Right atrium auricular region (tissue), 2 donors: ENCODE measurements around the gene C10orf67. TPM values are rescaled to one million over a fixed set of nuclear protein-coding genes. Genes with fewer than 3 reads are reported as not detected.

Experiments used
- DNase-seq: peaks from one replicate; pipeline ENCODE4 v3.0.0-alpha.2; 2019; ENCODE audit warnings: low spot score
- H3K27ac ChIP-seq, 2 donors: fragments of 200-600 bp; sonication (generic); 1 replicate in 1 of 2; 2 replicates in 1 of 2; pipeline ENCODE4 v1.5.1; 2016 to 2019
- H3K27me3 ChIP-seq, 2 donors: fragments of 200-600 bp; sonication (generic); one replicate each; pipeline versions ENCODE4 v1.5.1 to v1.6.0; 2017 to 2019
- H3K36me3 ChIP-seq: fragments of 200-600 bp; sonication (generic); one replicate; pipeline ENCODE4 v1.5.1; 2016
- H3K4me1 ChIP-seq, 2 donors: fragments of 200-600 bp; sonication (generic); one replicate each; pipeline versions ENCODE4 v1.5.1 to v1.6.0; 2017 to 2019
- H3K4me3 ChIP-seq, 2 donors: fragments of 200-600 bp; sonication (generic); 1 replicate in 1 of 2; 2 replicates in 1 of 2; pipeline ENCODE4 v1.5.1; 2017 to 2019; ENCODE audit warnings: mild to moderate bottlenecking in 1 of 2, moderate library complexity in 1 of 2
- H3K9me3 ChIP-seq, 2 donors: fragments of 200-600 bp; sonication (generic); one replicate each; pipeline ENCODE4 v1.5.1; 2019
- total RNA-seq, 2 donors: library from RNA; depleted of rRNA; stranded (reverse); fragments of >200 nt; gene quantifications; one replicate each; pipeline ENCODE4 v1.1.0, GENCODE V29; 2016
- TF ChIP-seq, protein P1 (sequence below), 2 donors: fragments of 200-600 bp; sonication (generic); IDR thresholded peaks; one replicate each; pipeline ENCODE4 v1.5.1; 2019; ENCODE audit warnings: antibody characterized with exemption in 2 of 2

Gene C10orf67
- total RNA-seq, 2 donors from 2014 or later: 0.16 to 0.44 TPM

DNA sequence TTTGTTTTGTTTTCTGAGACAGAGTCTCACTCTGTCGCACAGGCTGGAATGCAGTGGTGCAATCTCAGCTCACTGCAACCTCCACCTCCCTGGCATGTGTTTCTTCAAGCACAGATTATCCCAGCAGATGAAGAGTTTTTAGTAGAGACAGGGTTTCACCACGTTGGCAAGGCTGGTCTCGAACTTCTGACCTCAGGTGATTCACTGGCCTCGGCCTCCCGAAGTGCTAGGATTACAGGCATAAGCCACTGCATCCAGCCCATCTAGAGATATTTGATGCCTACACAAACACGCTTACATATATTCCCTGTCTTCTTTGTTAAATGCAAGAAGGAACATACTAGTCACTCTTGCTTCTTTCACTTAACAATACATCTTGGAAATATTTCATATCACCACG lies 158.4 kb downstream of the C10orf67 start:
- Histone ChIP-seq H3K36me3 (no peaks in the 10 kb centered on the region), H3K27ac (no peak overlapping the region), H3K9me3 (no peaks in the 10 kb centered on the region), H3K27me3 (peaks cover under 1 to 4% of the 10 kb centered on the region in 2 donors), H3K4me1 (no peaks in the 10 kb centered on the region), H3K4me3 (no peak overlapping the region)
- TF ChIP-seq, protein P1, sequence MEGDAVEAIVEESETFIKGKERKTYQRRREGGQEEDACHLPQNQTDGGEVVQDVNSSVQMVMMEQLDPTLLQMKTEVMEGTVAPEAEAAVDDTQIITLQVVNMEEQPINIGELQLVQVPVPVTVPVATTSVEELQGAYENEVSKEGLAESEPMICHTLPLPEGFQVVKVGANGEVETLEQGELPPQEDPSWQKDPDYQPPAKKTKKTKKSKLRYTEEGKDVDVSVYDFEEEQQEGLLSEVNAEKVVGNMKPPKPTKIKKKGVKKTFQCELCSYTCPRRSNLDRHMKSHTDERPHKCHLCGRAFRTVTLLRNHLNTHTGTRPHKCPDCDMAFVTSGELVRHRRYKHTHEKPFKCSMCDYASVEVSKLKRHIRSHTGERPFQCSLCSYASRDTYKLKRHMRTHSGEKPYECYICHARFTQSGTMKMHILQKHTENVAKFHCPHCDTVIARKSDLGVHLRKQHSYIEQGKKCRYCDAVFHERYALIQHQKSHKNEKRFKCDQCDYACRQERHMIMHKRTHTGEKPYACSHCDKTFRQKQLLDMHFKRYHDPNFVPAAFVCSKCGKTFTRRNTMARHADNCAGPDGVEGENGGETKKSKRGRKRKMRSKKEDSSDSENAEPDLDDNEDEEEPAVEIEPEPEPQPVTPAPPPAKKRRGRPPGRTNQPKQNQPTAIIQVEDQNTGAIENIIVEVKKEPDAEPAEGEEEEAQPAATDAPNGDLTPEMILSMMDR (IDR thresholded peaks at IDR 0.05): no peak
- DNase-seq: no peak

GRCh38 chr10:23174977-23175512 lies 169.6 kb downstream of the C10orf67 start:
- Histone ChIP-seq H3K4me1 (peaks cover 0 to 22% of the 10 kb centered on the region in 2 donors), H3K36me3 (no peaks in the 10 kb centered on the region), H3K9me3 (no peaks in the 10 kb centered on the region), H3K27ac (no peak overlapping the region), H3K4me3 (no peak overlapping the region), H3K27me3 (peaks cover 16 to 27% of the 10 kb centered on the region in 2 donors)
- DNase-seq: no peak
- TF ChIP-seq, protein P1 (IDR thresholded peaks at IDR 0.05): no peak

DNA sequence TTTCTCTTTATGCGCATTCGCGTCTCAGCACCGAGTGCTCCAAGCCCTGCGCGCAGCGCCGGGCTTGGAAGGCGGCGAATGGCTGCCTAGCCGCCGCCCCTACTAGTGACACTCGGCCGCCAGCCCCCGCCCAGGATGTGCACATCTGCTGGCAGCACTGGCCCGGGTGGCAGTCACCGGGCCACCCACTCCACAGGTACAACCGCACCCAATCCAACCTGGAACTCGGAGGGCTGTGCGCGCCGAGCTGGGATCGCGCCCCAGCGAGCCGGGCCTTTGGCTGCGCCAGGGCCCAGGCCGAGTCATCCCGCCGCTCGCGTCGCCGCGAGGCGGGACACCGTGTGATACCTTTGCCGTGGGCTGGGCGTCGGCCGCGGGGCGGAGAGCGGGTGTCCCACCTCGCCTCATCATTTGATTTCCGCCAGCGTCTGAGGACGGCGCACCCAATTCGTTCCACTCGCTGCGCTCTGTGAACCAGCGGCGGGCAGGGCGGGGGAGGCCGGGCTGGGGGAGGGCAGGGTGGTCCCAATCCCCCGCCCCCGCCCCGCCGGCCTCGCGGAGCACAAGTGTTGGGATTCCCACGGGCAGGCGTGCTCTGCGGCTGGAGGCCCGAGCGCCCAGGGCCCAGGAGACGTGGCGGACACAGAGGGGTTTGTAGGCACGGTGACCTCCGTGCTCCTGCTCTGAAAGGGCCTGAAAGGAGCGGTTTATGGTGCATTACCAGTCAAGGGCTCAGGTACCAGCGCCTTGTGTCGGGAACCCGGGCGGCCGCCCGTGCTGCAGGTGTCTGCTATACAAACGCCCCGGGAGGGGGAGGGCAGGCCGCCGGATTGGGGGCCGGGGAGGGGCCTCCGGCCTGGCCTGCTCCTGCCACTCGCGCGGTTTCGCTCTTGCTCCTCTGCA lies 170.3 kb downstream of the C10orf67 start:
- peaks cover 16 to 27% of the 10 kb centered on the region in 2 donors for H3K27me3 ChIP-seq
- no peak overlapping the region for H3K27ac ChIP-seq
- no peak for DNase-seq
- TF ChIP-seq, protein P1 (IDR thresholded peaks at IDR 0.05): no peak
- no peaks in the 10 kb centered on the region for H3K9me3 ChIP-seq
- H3K4me1 ChIP-seq: peaks cover 0 to 22% of the 10 kb centered on the region in 2 donors
- peak overlapping the region in 1 of 2 donors; percentile 32 for H3K4me3 ChIP-seq
- H3K36me3 ChIP-seq: no peaks in the 10 kb centered on the region

DNA sequence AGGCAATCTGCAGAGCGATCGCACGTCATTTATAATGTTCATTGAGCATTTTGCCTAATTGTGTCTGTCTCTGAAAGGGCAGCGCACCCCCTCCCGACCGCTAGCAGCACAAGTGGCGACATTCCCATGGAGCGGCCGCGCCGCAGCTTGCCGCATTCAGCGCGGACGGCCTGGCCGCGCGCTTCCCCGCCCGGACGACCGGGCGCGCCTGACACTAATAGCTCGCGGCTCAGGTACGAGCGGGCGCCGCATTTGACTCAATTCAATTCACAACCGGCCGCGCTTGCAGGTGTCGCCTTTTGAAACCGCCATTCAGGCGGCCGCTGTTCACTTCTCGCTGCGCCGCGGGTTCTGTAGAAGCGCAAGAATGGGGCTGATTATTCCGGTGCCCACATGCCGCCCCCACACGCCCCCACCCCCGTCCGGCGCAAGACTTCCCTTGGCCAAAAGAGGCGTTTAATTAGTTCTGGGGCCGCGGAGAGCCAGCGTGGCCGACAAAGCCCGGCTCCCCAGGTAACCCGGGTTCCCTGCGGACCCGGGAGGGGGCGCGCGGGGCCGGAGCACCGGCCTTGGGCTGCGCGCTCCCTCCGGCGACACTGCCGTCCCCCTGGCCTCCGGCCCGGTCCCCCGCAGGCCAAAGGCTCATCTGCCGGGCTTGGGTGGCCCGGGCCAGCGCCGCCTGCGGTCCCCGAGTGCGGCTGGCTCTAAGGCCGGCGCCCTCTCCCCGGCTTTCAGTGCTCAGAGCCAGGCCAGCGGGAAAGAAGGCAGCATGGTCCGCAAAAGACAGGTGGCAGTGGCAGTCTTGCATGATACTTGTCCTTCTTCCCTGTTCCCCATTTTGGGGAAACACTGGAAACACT lies 171.2 kb downstream of the C10orf67 start:
- no peak overlapping the region for H3K27ac ChIP-seq
- peaks cover 0 to 22% of the 10 kb centered on the region in 2 donors for H3K4me1 ChIP-seq
- H3K36me3 ChIP-seq: no peaks in the 10 kb centered on the region
- H3K27me3 ChIP-seq: peaks cover 16 to 27% of the 10 kb centered on the region in 2 donors
- TF ChIP-seq, protein P1 (IDR thresholded peaks at IDR 0.05): no peak
- no peaks in the 10 kb centered on the region for H3K9me3 ChIP-seq
- no peak for DNase-seq
- H3K4me3 ChIP-seq: peak overlapping the region in 1 of 2 donors; percentile 32

DNA sequence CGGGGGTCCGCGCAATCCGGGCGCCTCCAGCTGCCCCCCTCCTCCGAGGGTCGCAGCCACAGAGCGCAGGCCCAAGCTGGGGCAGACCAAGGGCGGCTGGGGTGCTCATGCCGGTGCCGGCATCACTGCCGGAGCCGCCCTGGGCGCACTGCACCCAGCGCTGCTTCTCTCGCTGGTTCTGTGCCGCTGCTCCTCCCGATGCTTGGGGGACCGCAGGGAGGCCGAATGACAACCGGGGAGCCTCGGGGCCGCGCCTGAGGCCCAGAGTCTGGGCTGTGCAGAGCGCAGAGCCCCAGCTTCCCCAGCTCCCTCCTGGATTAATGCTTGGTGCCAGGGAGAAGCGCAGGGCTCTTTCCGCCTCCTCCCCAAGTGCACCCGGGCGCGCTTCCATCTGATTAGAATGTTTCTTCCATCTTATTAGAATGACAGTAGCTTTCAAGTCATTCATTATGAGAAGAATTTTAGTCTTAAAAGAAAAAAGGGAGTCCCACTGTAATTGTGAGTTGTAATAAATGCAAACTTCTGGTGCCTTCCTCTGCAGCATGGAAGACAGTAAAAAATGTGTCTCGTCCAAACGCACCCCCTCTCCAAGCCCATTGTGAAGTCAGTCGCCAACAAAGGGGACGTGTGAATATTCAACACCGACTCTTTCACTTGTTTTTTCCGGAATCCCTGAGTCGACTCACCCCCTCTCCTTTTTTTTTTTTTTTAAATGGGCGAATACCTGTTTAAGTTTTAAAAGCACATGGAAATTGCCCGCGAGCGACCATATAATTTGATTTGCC lies 172.0 kb downstream of the C10orf67 start:
- H3K9me3 ChIP-seq: no peaks in the 10 kb centered on the region
- TF ChIP-seq, protein P1 (IDR thresholded peaks at IDR 0.05): no peak
- H3K27me3 ChIP-seq: peaks cover 16 to 27% of the 10 kb centered on the region in 2 donors
- no peak for DNase-seq
- H3K4me3 ChIP-seq: no peak overlapping the region
- H3K36me3 ChIP-seq: no peaks in the 10 kb centered on the region
- peaks cover 0 to 22% of the 10 kb centered on the region in 2 donors for H3K4me1 ChIP-seq
- no peak overlapping the region for H3K27ac ChIP-seq
